SK-N-SH (cell line): ENCODE measurements around the gene FYTTD1. TPM values are rescaled to one million over a fixed set of nuclear protein-coding genes. Genes with fewer than 3 reads are reported as not detected.

Experiments used
- CTCF ChIA-PET: fragments of 300-600, 350-600 bp; formaldehyde crosslinking; extraction: SDS; loops from one replicate; lab custom pipeline; 2021; lab: Yijun Ruan, JAX
- POLR2A ChIA-PET: fragments of 350-600 bp; sonication (Branson Sonifier 250); formaldehyde crosslinking; extraction: SDS; loops from one replicate; lab custom pipeline; 2020; ENCODE audit warnings: antibody characterized with exemption, inconsistent platforms; lab: Yijun Ruan, JAX
- DNase-seq: peaks from one replicate; pipeline ENCODE4 v3.0.0; 2012
- H2AFZ ChIP-seq: fragments of 200-600 bp; sonication (generic); 2 replicates; pipeline ENCODE4 v1.8.1; 2016; ENCODE audit warnings: antibody characterized with exemption, mild to moderate bottlenecking, low read depth
- H3F3A ChIP-seq: fragments of 200-600 bp; sonication (generic); replicated peaks from 2 replicates; pipeline ENCODE3; 2016; ENCODE audit warnings: antibody characterized with exemption, mild to moderate bottlenecking; ENCODE audit not compliant: insufficient read depth
- H3K27ac ChIP-seq, 2 experiments: fragments of 200-500 bp in 1 of 2; fragments of 200-600 bp in 1 of 2; sonication (Bioruptor generic) in 1 of 2; sonication (generic), shearing (Covaris generic) in 1 of 2; 2 replicates each; pipeline versions ENCODE4 v1.5.1 to v1.6.1; 2014 to 2016; ENCODE audit warnings: low read depth in 2 of 2, inconsistent platforms in 1 of 2, low read length in 1 of 2, mild to moderate bottlenecking in 1 of 2, mixed read lengths in 1 of 2
- H3K27me3 ChIP-seq: fragments of 200-600 bp; sonication (generic), shearing (Covaris generic); 2 replicates; pipeline ENCODE4 v1.6.1; 2016; ENCODE audit warnings: mixed run types; ENCODE audit not compliant: insufficient read depth
- H3K36me3 ChIP-seq, 2 experiments: fragments of 200-500 bp in 1 of 2; fragments of 200-600 bp in 1 of 2; sonication (Bioruptor generic) in 1 of 2; sonication (generic) in 1 of 2; replicated peaks in 1 of 2; 2 replicates each; pipeline versions ENCODE3 to v1.5.1; 2014 to 2016; ENCODE audit warnings: low read length in 1 of 2, mild to moderate bottlenecking in 1 of 2; ENCODE audit not compliant: insufficient read depth in 2 of 2, control insufficient read depth in 1 of 2
- H3K4me1 ChIP-seq, 2 experiments: fragments of 200-500 bp in 1 of 2; fragments of 200-600 bp in 1 of 2; sonication (Bioruptor generic) in 1 of 2; sonication (generic), shearing (Covaris generic) in 1 of 2; 2 replicates each; pipeline versions ENCODE4 v1.5.1 to v1.6.1; 2014 to 2016; ENCODE audit warnings: low read depth in 1 of 2, low read length in 1 of 2, mixed run types in 1 of 2; ENCODE audit not compliant: insufficient read depth in 2 of 2, control insufficient read depth in 1 of 2
- H3K4me2 ChIP-seq: fragments of 200-600 bp; sonication (generic), shearing (Covaris generic); 2 replicates; pipeline ENCODE4 v1.6.1; 2017; ENCODE audit warnings: mixed run types
- H3K4me3 ChIP-seq, 2 experiments: fragments of 200-500 bp in 1 of 2; fragments of 200-600 bp in 1 of 2; sonication (Bioruptor generic) in 1 of 2; sonication (generic), shearing (Covaris generic) in 1 of 2; 2 replicates each; pipeline versions ENCODE4 v1.5.1 to v1.8.1; 2014 to 2016; ENCODE audit warnings: low read depth in 2 of 2, inconsistent platforms in 1 of 2, low read length in 1 of 2, mild to moderate bottlenecking in 1 of 2, mixed read lengths in 1 of 2, moderate library complexity in 1 of 2
- H3K79me2 ChIP-seq: fragments of 200-600 bp; sonication (generic); 2 replicates; pipeline ENCODE4 v1.8.1; 2017; ENCODE audit warnings: mild to moderate bottlenecking; ENCODE audit not compliant: insufficient read depth
- H3K9ac ChIP-seq: fragments of 200-600 bp; sonication (generic); 2 replicates; pipeline ENCODE4 v1.6.1; 2017; ENCODE audit warnings: mixed run types
- H3K9me2 ChIP-seq: fragments of 200-600 bp; sonication (generic); 2 replicates; pipeline ENCODE4 v1.6.1; 2017; ENCODE audit warnings: mixed run types
- H3K9me3 ChIP-seq: fragments of 200-600 bp; sonication (generic); 2 replicates; pipeline ENCODE4 v1.6.1; 2017; ENCODE audit warnings: mixed run types, mild to moderate bottlenecking, moderate library complexity
- H4K20me1 ChIP-seq: fragments of 200-600 bp; sonication (generic); 2 replicates; pipeline ENCODE4 v1.6.1; 2017; ENCODE audit warnings: mild to moderate bottlenecking, mixed run types; ENCODE audit not compliant: insufficient read depth
- CTCF ChIP-seq: fragments of 200-600 bp; sonication (generic); IDR thresholded peaks from 2 replicates; pipeline ENCODE4 v1.6.1; 2017; ENCODE audit warnings: antibody characterized with exemption, mild to moderate bottlenecking, moderate library complexity
- ELF1 ChIP-seq: IDR thresholded peaks from 2 replicates; pipeline ENCODE4 v1.4.0; 2012
- FOXJ3 ChIP-seq: sonication (generic); formaldehyde crosslinking; IDR thresholded peaks from 2 replicates; pipeline ENCODE4 v1.5.1; 2020; ENCODE audit warnings: mild to moderate bottlenecking, missing genetic modification reagents
- FOXM1 ChIP-seq: IDR thresholded peaks from 2 replicates; pipeline ENCODE4 v1.4.0; 2012; ENCODE audit warnings: low read depth, mild to moderate bottlenecking
- GATA2 ChIP-seq: sonication (generic); formaldehyde crosslinking; IDR thresholded peaks from 2 replicates; pipeline ENCODE4 v1.5.0; 2020; ENCODE audit warnings: mild to moderate bottlenecking, missing genetic modification reagents
- JUND ChIP-seq: IDR thresholded peaks from 2 replicates; pipeline ENCODE4 v1.4.0; 2012
- MXI1 ChIP-seq: IDR thresholded peaks from 2 replicates; pipeline ENCODE4 v1.6.1; 2012; ENCODE audit warnings: mild to moderate bottlenecking, low read depth, low read length, improper control_type of control experiment
- NFIC ChIP-seq: IDR thresholded peaks from 2 replicates; pipeline ENCODE4 v1.4.0; 2012; ENCODE audit warnings: borderline replicate concordance
- POLR2AphosphoS5 ChIP-seq: IDR thresholded peaks from 2 replicates; pipeline ENCODE4 v1.6.1; 2012; ENCODE audit warnings: low read depth, low read length
- REST ChIP-seq: IDR thresholded peaks from 2 replicates; pipeline ENCODE4 v1.6.1; 2012; ENCODE audit warnings: mild to moderate bottlenecking, low read depth, low read length, moderate library complexity
- RFX5 ChIP-seq: IDR thresholded peaks from 2 replicates; pipeline ENCODE4 v1.6.1; 2012; ENCODE audit warnings: mild to moderate bottlenecking, improper control_type of control experiment, low read length
- SMC3 ChIP-seq: IDR thresholded peaks from 2 replicates; pipeline ENCODE4 v1.6.1; 2012; ENCODE audit warnings: low read depth, low read length, improper control_type of control experiment
- TCF12 ChIP-seq: IDR thresholded peaks from 2 replicates; pipeline ENCODE4 v1.4.0; 2012
- YY1 ChIP-seq: IDR thresholded peaks from 2 replicates; pipeline ENCODE4 v1.4.0; 2012; ENCODE audit warnings: low read depth, mild to moderate bottlenecking
- WGBS: methylation state at CpG from one replicate; pipeline ENCODE4 v1.1.6; 2017; ENCODE audit warnings: low lambda C conversion rate; 5-methylcytosine and 5-hydroxymethylcytosine counted together
- polyA plus RNA-seq, 3 experiments: library from polyadenylated mRNA; depleted of rRNA; stranded (reverse); fragments of >200 nt; gene quantifications; 2 replicates each; pipeline ENCODE4 v1.2.3, GENCODE V29; 2012

The FYTTD1 gene
- polyA plus RNA-seq, 1 of the 3 experiments (the other 2 are of a cell fraction), result 14.7 TPM

- H3K9me2 ChIP-seq, result no peaks in the 10 kb centered on the region
- H3K4me3 ChIP-seq, result no peak overlapping the region
- H3K9ac ChIP-seq, result no peak overlapping the region
- H2AFZ ChIP-seq, result no peak overlapping the region
- H3K4me2 ChIP-seq, result no peak overlapping the region
- CTCF ChIA-PET, result interaction anchor here (1.3 kb wide), 1 partner anchor 10 kb away, joined by 6 read pairs; no protein-coding TSS in a partner anchor
- POLR2A ChIA-PET, result no interaction called here
- DNase-seq, result no peak
- peaks cover 4% of the 10 kb centered on the region for H3F3A ChIP-seq
- 93% methylated on average over 4 of the region's 4 CpGs for WGBS
- H3K27ac ChIP-seq, result no peak overlapping the region
- TF ChIP-seq REST, result no peak
- no peak for TF ChIP-seq JUND
- TF ChIP-seq TCF12, result no peak
- TF ChIP-seq FOXM1, result no peak
- TF ChIP-seq RFX5, result no peak
- no peak for TF ChIP-seq SMC3
- TF ChIP-seq ELF1, result no peak
- TF ChIP-seq FOXJ3 (CRISPR knock-in tag), result no peak
- TF ChIP-seq GATA2 (CRISPR knock-in tag), result no peak
- TF ChIP-seq YY1, result no peak
- no peak for TF ChIP-seq MXI1
- TF ChIP-seq NFIC, result no peak
- TF ChIP-seq, all 33 proteins: peak for 0
- H3K27me3 ChIP-seq, result no peaks in the 10 kb centered on the region
- H3K79me2 ChIP-seq, result peaks cover 54% of the 10 kb centered on the region
- peaks cover 0 to 10% of the 10 kb centered on the region in 2 experiments; a peak in 1 of 4 replicates for H3K4me1 ChIP-seq
- H3K9me3 ChIP-seq, result no peaks in the 10 kb centered on the region
- H3K36me3 ChIP-seq, result no peaks in the 10 kb centered on the region
- H4K20me1 ChIP-seq, result no peaks in the 10 kb centered on the region
These were observed 16.6 kb upstream of the FYTTD1 start for GRCh38 chr3:197733042-197733441.

DNA sequence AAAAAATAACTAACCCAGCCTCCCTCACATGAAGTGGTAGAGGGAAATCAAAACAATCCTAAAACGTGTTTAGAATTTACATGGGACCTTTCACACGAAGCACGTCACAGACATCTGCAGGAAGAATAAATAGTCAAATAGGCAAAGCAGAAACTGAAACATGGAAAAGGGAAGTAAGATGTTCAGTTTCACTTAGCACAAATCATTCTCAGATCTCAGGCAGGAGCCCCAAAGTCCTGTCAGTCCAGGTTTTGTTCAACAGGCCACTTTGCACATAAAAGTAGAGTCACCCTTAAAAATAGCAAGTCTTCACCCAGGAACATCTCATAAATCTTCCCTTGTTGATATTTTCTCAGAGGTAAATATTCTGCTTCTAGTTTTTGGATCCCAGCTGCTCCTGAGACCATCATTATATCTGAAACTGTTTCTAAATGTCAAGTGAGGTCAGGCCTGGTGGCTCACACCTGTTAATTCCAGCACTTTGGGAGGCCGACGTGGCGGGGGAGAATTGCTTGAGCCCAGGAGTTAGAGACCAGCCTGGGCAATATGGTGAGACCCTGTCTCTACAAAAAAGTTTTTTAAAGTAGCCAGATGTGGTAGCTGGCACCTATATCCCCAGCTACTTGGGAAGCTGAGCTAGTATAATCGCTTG is 14.9 kb upstream of the FYTTD1 start:
- no peak for DNase-seq
- Histone ChIP-seq H3K4me2 (no peak overlapping the region), H2AFZ (no peak overlapping the region), H3K36me3 (no peaks in the 10 kb centered on the region), H3K9ac (no peak overlapping the region), H3K9me2 (no peaks in the 10 kb centered on the region), H3K4me3 (no peak overlapping the region), H3K79me2 (peaks cover 50% of the 10 kb centered on the region), H3K27ac (no peak overlapping the region), H4K20me1 (no peaks in the 10 kb centered on the region), H3K4me1 (peaks cover 0 to 10% of the 10 kb centered on the region in 2 experiments; a peak in 1 of 4 replicates), H3K27me3 (no peaks in the 10 kb centered on the region), H3F3A (peaks cover 4% of the 10 kb centered on the region), H3K9me3 (no peaks in the 10 kb centered on the region)
- CTCF ChIA-PET, result no interaction called here
- no peak for TF ChIP-seq CTCF
- no peak for TF ChIP-seq MXI1
- TF ChIP-seq POLR2AphosphoS5, result no peak
- 95% methylated on average over 7 of the region's 7 CpGs for WGBS
- POLR2A ChIA-PET, result no interaction called here
